WTC11 (cell line): ENCODE data around the gene GUCY2C. TPM values are rescaled to one million over a fixed set of nuclear protein-coding genes. Genes with fewer than 3 reads are reported as not detected.

Source experiments
- ATAC-seq: fragments of 200-7000 bp; cut with Tn5 transposase; 2 replicates; pipeline ENCODE4 v1.10.0; 2021; ENCODE audit warnings: mild to moderate bottlenecking, moderate library complexity
- CTCF ChIA-PET: fragments of 300-600 bp; sonication (Branson Sonifier 250); formaldehyde crosslinking; loops from one replicate; lab custom pipeline; 2021; ENCODE audit warnings: antibody characterized with exemption; lab: Charles Lee
- POLR2A ChIA-PET: fragments of 350-600 bp; sonication (Branson Sonifier 250); formaldehyde crosslinking; loops from one replicate; lab custom pipeline; 2021; ENCODE audit warnings: antibody characterized with exemption; lab: Charles Lee
- DNase-seq: peaks from one replicate; pipeline ENCODE4 v3.0.0; 2021; ENCODE audit warnings: low spot score
- H3K27ac Mint-ChIP-seq: 2 replicates; pipeline ENCODE4 v1.8.0; 2021; ENCODE audit warnings: mixed read lengths
- H3K27me3 Mint-ChIP-seq: 2 replicates; pipeline ENCODE4 v1.8.0; 2021; ENCODE audit warnings: low read depth, mild to moderate bottlenecking, moderate library complexity, mixed read lengths
- H3K36me3 Mint-ChIP-seq: 2 replicates; pipeline ENCODE4 v1.8.0; 2021; ENCODE audit warnings: mixed read lengths
- H3K4me1 Mint-ChIP-seq: 2 replicates; pipeline ENCODE4 v1.8.0; 2022; ENCODE audit warnings: mixed read lengths
- H3K4me3 Mint-ChIP-seq: 2 replicates; pipeline ENCODE4 v1.8.0; 2021; ENCODE audit warnings: mild to moderate bottlenecking, moderate library complexity, mixed read lengths
- H3K9me3 Mint-ChIP-seq: 2 replicates; pipeline ENCODE4 v1.8.0; 2021; ENCODE audit warnings: mixed read lengths
- ARID4B ChIP-seq: sonication (generic); formaldehyde crosslinking; IDR thresholded peaks from 2 replicates; pipeline ENCODE4 v1.8.0; 2023; ENCODE audit warnings: missing genetic modification reagents, mild to moderate bottlenecking, borderline replicate concordance
- JUN ChIP-seq: sonication (generic); formaldehyde crosslinking; IDR thresholded peaks from 2 replicates; pipeline ENCODE4 v1.8.0; 2023; ENCODE audit warnings: mild to moderate bottlenecking, missing genetic modification reagents
- NFATC4 ChIP-seq: fragments of 250-450 bp; sonication (Bioruptor Pico); IDR thresholded peaks from 2 replicates; pipeline ENCODE4 v1.9.0; 2021; ENCODE audit warnings: mild to moderate bottlenecking
- PRRX2 ChIP-seq: fragments of 250-450 bp; sonication (Bioruptor Pico); IDR thresholded peaks from 2 replicates; pipeline ENCODE4 v1.8.0; 2021; ENCODE audit warnings: mild to moderate bottlenecking
- USF1 ChIP-seq: sonication (generic); formaldehyde crosslinking; IDR thresholded peaks from 2 replicates; pipeline ENCODE4 v1.8.0; 2022; ENCODE audit warnings: mild to moderate bottlenecking, missing genetic modification reagents
- ZNF232 ChIP-seq: sonication (generic); formaldehyde crosslinking; IDR thresholded peaks from 2 replicates; pipeline ENCODE4 v1.8.0; 2022; ENCODE audit warnings: mild to moderate bottlenecking, missing genetic modification reagents
- ZNF281 ChIP-seq: sonication (generic); formaldehyde crosslinking; IDR thresholded peaks from 2 replicates; pipeline ENCODE4 v1.8.0; 2023; ENCODE audit warnings: mild to moderate bottlenecking, missing genetic modification reagents
- ZNF425 ChIP-seq: fragments of 250-450 bp; sonication (Bioruptor Pico); conservative IDR thresholded peaks from 2 replicates; pipeline ENCODE4 v1.9.0; 2021; ENCODE audit warnings: mild to moderate bottlenecking
- ZNF532 ChIP-seq: fragments of 250-450 bp; sonication (Bioruptor Pico); IDR thresholded peaks from 2 replicates; pipeline ENCODE4 v1.9.0; 2021; ENCODE audit warnings: mild to moderate bottlenecking, borderline replicate concordance
- total RNA-seq: library from RNA; stranded (reverse); gene quantifications from 3 replicates; pipeline ENCODE4 v1.2.3, GENCODE V29; 2021

GUCY2C gene
- total RNA-seq, 1 experiment from 2014 or later: 3.9 TPM

- CTCF ChIA-PET: interaction anchor here (0.7 kb wide), 1 partner anchor 17 kb away, joined by 4 read pairs; no protein-coding TSS in a partner anchor
- POLR2A ChIA-PET: interaction anchor here (1.4 kb wide), 1 partner anchor 17 kb away, joined by 5 read pairs; no protein-coding TSS in a partner anchor
- H3K27ac Mint-ChIP-seq: peak overlapping the region; percentile 91
- H3K4me3 Mint-ChIP-seq: no peak overlapping the region
- H3K27me3 Mint-ChIP-seq: peaks cover 2% of the 10 kb centered on the region; the same call in 1 of the 2 replicates
- TF ChIP-seq JUN (no peak), USF1 (CRISPR knock-in tag) (no peak), PRRX2 (CRISPR knock-in tag) (no peak; the same call in 1 of the 2 replicates), ZNF281 (CRISPR knock-in tag) (no peak), ZNF425 (0 out of 2 replicates have a peak, but pooled peaks have one; percentile 24), ZNF232 (CRISPR knock-in tag) (0 out of 2 replicates have a peak, but pooled peaks have one; percentile 36), ARID4B (CRISPR knock-in tag) (no peak), NFATC4 (CRISPR knock-in tag) (0 out of 2 replicates have a peak, but pooled peaks have one; percentile 32), ZNF532 (CRISPR knock-in tag) (no peak)
- DNase-seq (no peak), ATAC-seq (peak; percentile 38)
- peaks cover 84% of the 10 kb centered on the region for H3K36me3 Mint-ChIP-seq
- H3K9me3 Mint-ChIP-seq: peaks cover 11% of the 10 kb centered on the region
- peaks cover 35% of the 10 kb centered on the region for H3K4me1 Mint-ChIP-seq
Measured at GRCh38 chr12:14699923-14700322, 3.5 kb upstream of the GUCY2C start.
